GM21786 (cell line): ENCODE data around the gene SLC35F6.
"Not testable (repeated sequence)": the region's sequence is repeated elsewhere in the genome, so short reads cannot be mapped to it uniquely, and the experiment has no call there.

Source experiments
- ATAC-seq: cut with Tn5 transposase; IDR thresholded peaks from one replicate; pipeline ENCODE4 v1.9.1; 2021; ENCODE audit not compliant: unreplicated experiment

SLC35F6 gene

GRCh38 chr2:26730549-26731344, 33.3 kb upstream of the SLC35F6 start:
- no peak for ATAC-seq

- ATAC-seq = no peak
These were observed 32.4 kb upstream of the SLC35F6 start for GRCh38 chr2:26731714-26732113.

- no peak for ATAC-seq
These were observed 31.6 kb upstream of the SLC35F6 start for GRCh38 chr2:26732446-26732845.

- ATAC-seq = no peak
These were observed 30.7 kb upstream of the SLC35F6 start for GRCh38 chr2:26733413-26733812.

GRCh38 chr2:26735097-26735496, 29.0 kb upstream of the SLC35F6 start:
- no peak for ATAC-seq

- no peak for ATAC-seq
These were observed 28.0 kb upstream of the SLC35F6 start for GRCh38 chr2:26735883-26736588.

GRCh38 chr2:26737221-26737620, 26.9 kb upstream of the SLC35F6 start:
- ATAC-seq = no peak

GRCh38 chr2:26738481-26738880, 25.6 kb upstream of the SLC35F6 start:
- no peak for ATAC-seq

- no peak for ATAC-seq
These were observed 24.6 kb upstream of the SLC35F6 start for GRCh38 chr2:26739514-26739913.

GRCh38 chr2:26740346-26740745, 23.7 kb upstream of the SLC35F6 start:
- ATAC-seq = no peak

GRCh38 chr2:26740890-26741302, 23.2 kb upstream of the SLC35F6 start:
- no peak for ATAC-seq

GRCh38 chr2:26742048-26742770, 21.9 kb upstream of the SLC35F6 start:
- no peak for ATAC-seq

- ATAC-seq = no peak
These were observed 20.2 kb upstream of the SLC35F6 start for GRCh38 chr2:26743852-26744251.

GRCh38 chr2:26744953-26745352, 19.1 kb upstream of the SLC35F6 start:
- ATAC-seq = no peak

- ATAC-seq = peak; percentile 60
These were observed 18.3 kb upstream of the SLC35F6 start for GRCh38 chr2:26745609-26746327.

GRCh38 chr2:26746934-26747333, 17.1 kb upstream of the SLC35F6 start:
- ATAC-seq = no peak

- ATAC-seq = not testable (repeated sequence)
These were observed 14.2 kb upstream of the SLC35F6 start for GRCh38 chr2:26749787-26750420.

- not testable (repeated sequence) for ATAC-seq
These were observed 13.6 kb upstream of the SLC35F6 start for GRCh38 chr2:26750467-26750866.

GRCh38 chr2:26752656-26753055, 11.4 kb upstream of the SLC35F6 start:
- ATAC-seq = no peak

GRCh38 chr2:26754539-26754938, 9.5 kb upstream of the SLC35F6 start:
- no peak for ATAC-seq
